IMR-90 (cell line): ENCODE measurements around the gene LRPPRC. TPM values are rescaled to one million over a fixed set of nuclear protein-coding genes. Genes with fewer than 3 reads are reported as not detected.

ENCODE experiments used
- ATAC-seq: fragments of 200-7000 bp; cut with Tn5 transposase; 2 replicates; pipeline ENCODE4 v1.9.1; 2020; ENCODE audit warnings: low read depth, mild to moderate bottlenecking, moderate library complexity
- BruUV-seq: library from RNA; stranded (reverse); fragments of 400-500 nt; replicated peaks from 2 replicates; lab custom pipeline; 2021; lab: Mats Ljungman, UMichigan
- CTCF ChIA-PET: fragments of 300-600 bp; formaldehyde crosslinking; extraction: SDS; loops from one replicate; lab custom pipeline; 2021; ENCODE audit warnings: antibody characterized with exemption; lab: Yijun Ruan, JAX
- POLR2A ChIA-PET: fragments of 300-600 bp; sonication (Branson Sonifier 250); formaldehyde crosslinking; loops from one replicate; lab custom pipeline; 2022; ENCODE audit warnings: antibody characterized with exemption; ENCODE audit not compliant: unreplicated experiment; lab: Charles Lee
- DNase-seq: peaks from one replicate; pipeline ENCODE4 v3.0.0; 2013
- H2AFZ ChIP-seq: replicated peaks from 2 replicates; pipeline ENCODE3; 2013; ENCODE audit warnings: low read length, mild to moderate bottlenecking; ENCODE audit not compliant: poor library complexity
- H2AK5ac ChIP-seq: 2 replicates; pipeline ENCODE4 v1.6.1; 2013; ENCODE audit warnings: low read depth, low read length, inconsistent platforms
- H2AK9ac ChIP-seq: replicated peaks from 2 replicates; pipeline ENCODE3; 2013; ENCODE audit warnings: mild to moderate bottlenecking, low read depth, low read length, moderate library complexity; ENCODE audit not compliant: poor library complexity
- H2BK120ac ChIP-seq: 2 replicates; pipeline ENCODE4 v1.6.1; 2013; ENCODE audit warnings: low read depth, low read length, inconsistent platforms
- H2BK15ac ChIP-seq: 3 replicates; pipeline ENCODE4 v1.6.1; 2013; ENCODE audit warnings: low read depth, low read length, inconsistent platforms
- H2BK20ac ChIP-seq: 2 replicates; pipeline ENCODE4 v1.6.1; 2013; ENCODE audit warnings: low read depth, mild to moderate bottlenecking, inconsistent platforms, low read length, moderate library complexity
- H2BK5ac ChIP-seq: 2 replicates; pipeline ENCODE4 v1.6.1; 2013; ENCODE audit warnings: mild to moderate bottlenecking, low read depth, low read length, inconsistent platforms; ENCODE audit not compliant: poor library complexity, severe bottlenecking
- H3K14ac ChIP-seq: replicated peaks from 2 replicates; pipeline ENCODE4 v1.6.1; 2013; ENCODE audit warnings: low read depth, low read length, inconsistent platforms
- H3K18ac ChIP-seq: 2 replicates; pipeline ENCODE4 v1.6.1; 2013; ENCODE audit warnings: low read depth, low read length, control low read depth
- H3K23ac ChIP-seq: 2 replicates; pipeline ENCODE4 v1.6.1; 2013; ENCODE audit warnings: low read depth, low read length, inconsistent platforms
- H3K27ac ChIP-seq: 2 replicates; pipeline ENCODE4 v1.5.1; 2013; ENCODE audit warnings: mild to moderate bottlenecking, control low read depth, low read length; ENCODE audit not compliant: insufficient read depth
- H3K27me3 ChIP-seq: 2 replicates; pipeline ENCODE4 v1.6.1; 2013; ENCODE audit warnings: low read length; ENCODE audit not compliant: control insufficient read depth, insufficient read depth
- H3K36me3 ChIP-seq: 2 replicates; pipeline ENCODE4 v1.6.1; 2013; ENCODE audit warnings: low read length, mixed read lengths; ENCODE audit not compliant: control insufficient read depth, insufficient read depth
- H3K4ac ChIP-seq: 2 replicates; pipeline ENCODE4 v1.6.1; 2013; ENCODE audit warnings: low read depth, low read length, inconsistent platforms
- H3K4me1 ChIP-seq: 2 replicates; pipeline ENCODE4 v1.6.1; 2013; ENCODE audit warnings: low read length, mixed read lengths; ENCODE audit not compliant: control insufficient read depth, insufficient read depth
- H3K4me2 ChIP-seq: 2 replicates; pipeline ENCODE4 v1.6.1; 2013; ENCODE audit warnings: low read depth, mild to moderate bottlenecking, control low read depth, low read length, moderate library complexity
- H3K4me3 ChIP-seq: 2 replicates; pipeline ENCODE4 v1.5.1; 2013; ENCODE audit warnings: low read depth, mild to moderate bottlenecking, control low read depth, low read length, moderate library complexity; ENCODE audit not compliant: insufficient read depth
- H3K56ac ChIP-seq: 2 replicates; pipeline ENCODE4 v1.6.1; 2013; ENCODE audit warnings: low read length, inconsistent platforms; ENCODE audit not compliant: insufficient read depth; ENCODE audit errors: extremely low read depth
- H3K79me1 ChIP-seq, 2 experiments: 2 replicates each; pipeline ENCODE4 v1.6.1; 2013; ENCODE audit warnings: low read length in 2 of 2, inconsistent platforms in 1 of 2, low read depth in 1 of 2
- H3K9ac ChIP-seq: 2 replicates; pipeline ENCODE4 v1.6.1; 2013; ENCODE audit warnings: low read depth, low read length, control low read depth
- H3K9me1 ChIP-seq: 2 replicates; pipeline ENCODE4 v1.6.1; 2013; ENCODE audit warnings: low read length, inconsistent platforms; ENCODE audit not compliant: insufficient read depth
- H3K9me3 ChIP-seq: 2 replicates; pipeline ENCODE4 v1.6.1; 2013; ENCODE audit warnings: low read length; ENCODE audit not compliant: control insufficient read depth, insufficient read depth
- H4K20me1 ChIP-seq: 2 replicates; pipeline ENCODE4 v1.6.1; 2013; ENCODE audit warnings: low read length, inconsistent platforms; ENCODE audit not compliant: insufficient read depth
- H4K5ac ChIP-seq: 2 replicates; pipeline ENCODE4 v1.6.1; 2013; ENCODE audit warnings: mild to moderate bottlenecking, low read depth, low read length, control low read depth
- H4K8ac ChIP-seq, 2 experiments: 2 replicates each; pipeline ENCODE4 v1.6.1; 2013; ENCODE audit warnings: low read depth in 2 of 2, low read length in 2 of 2, control low read depth in 1 of 2, inconsistent platforms in 1 of 2
- H4K91ac ChIP-seq: 2 replicates; pipeline ENCODE4 v1.6.1; 2013; ENCODE audit warnings: low read depth, low read length, inconsistent platforms; ENCODE audit not compliant: insufficient read depth
- SMC3 ChIP-seq: fragments of 150-350 bp; IDR thresholded peaks from 2 replicates; pipeline ENCODE4 v1.6.1; 2016; ENCODE audit warnings: low read depth, mild to moderate bottlenecking, antibody characterized with exemption, low read length, moderate library complexity
- WGBS, 2 experiments: methylation state at CpG; one replicate each; pipeline versions ENCODE4 v1.1.5 to v1.1.7; 2013; ENCODE audit warnings: missing lambda C conversion rate in 2 of 2; ENCODE audit not compliant: insufficient read length in 1 of 2; ENCODE audit errors: extremely low coverage in 2 of 2; 5-methylcytosine and 5-hydroxymethylcytosine counted together
- dilution Hi-C: fragments of 300-500 bp; cut with HindIII; formaldehyde crosslinking; loops from one replicate; pipeline ENCODE4 v1.14.3; 2018; ENCODE audit warnings: low sequenced_read_pairs; ENCODE audit not compliant: unreplicated experiment
- in situ Hi-C: fragments of 300-500 bp; cut with MboI; formaldehyde crosslinking; loops from 3 replicates; pipeline ENCODE4 v1.14.3; 2019; ENCODE audit warnings: low sequenced_read_pairs, inconsistent platforms, mixed read lengths
- intact Hi-C: fragments of 100-400 bp; cut with micrococcal nuclease; formaldehyde crosslinking; loops from 2 replicates; pipeline ENCODE4 v1.10.0; 2022
- polyA plus RNA-seq, 3 experiments: library from polyadenylated mRNA; depleted of rRNA; stranded (reverse); fragments of >200 nt; gene quantifications; 2 replicates each; pipeline ENCODE4 v1.2.3, GENCODE V29; 2012; ENCODE audit warnings: low replicate concordance in 1 of 3
- total RNA-seq: library from RNA; depleted of rRNA; stranded (reverse); fragments of >200 nt; gene quantifications from 2 replicates; pipeline ENCODE4 v1.2.3, GENCODE V29; 2012

Gene LRPPRC
- total and polyA plus RNA-seq, 2 of the 4 experiments (the other 2 are of a cell fraction) = 30.4 to 36.0 TPM

GRCh38 chr2:43944915-43945314 is 50.9 kb downstream of the LRPPRC start:
- Histone ChIP-seq H3K4ac (no peak overlapping the region), H3K9me3 (no peaks in the 10 kb centered on the region), H3K36me3 (peaks cover 16% of the 10 kb centered on the region), H3K27me3 (no peaks in the 10 kb centered on the region), H2BK120ac (no peak overlapping the region), H4K20me1 (no peaks in the 10 kb centered on the region), H3K9me1 (no peaks in the 10 kb centered on the region), H2BK5ac (no peak overlapping the region), H3K56ac (no peak overlapping the region), H3K9ac (no peak overlapping the region), H2BK20ac (no peak overlapping the region), H3K4me2 (no peak overlapping the region), H4K8ac (no peak overlapping the region), H3K79me1 (peaks cover 2 to 8% of the 10 kb centered on the region in 2 experiments; a peak in 3 of 4 replicates), H2AK5ac (no peak overlapping the region), H3K4me3 (no peak overlapping the region), H3K14ac (no peak overlapping the region), H2AK9ac (no peak overlapping the region), H3K18ac (no peak overlapping the region), H4K5ac (no peak overlapping the region), H2BK15ac (no peak overlapping the region), H3K27ac (no peak overlapping the region), H2AFZ (no peak overlapping the region), H3K23ac (no peak overlapping the region), H3K4me1 (0 out of 2 replicates have a peak, but pooled peaks cover 2% of the 10 kb centered on the region), H4K91ac (no peak overlapping the region)
- ATAC-seq = no peak
- BruUV-seq = no TSS peak
- dilution Hi-C loops = no loop called here
- ChIA-PET POLR2A (no interaction called here), CTCF (interaction anchor here (0.5 to 1.1 kb wide), 2 partner anchors 21 to 1741 kb away, joined by 3 to 5 read pairs; no protein-coding TSS in a partner anchor)
- in situ Hi-C loops = no loop called here
- DNase-seq = no peak
- WGBS, 2 experiments = no CpG with 5 or more reads among the region's 3 CpGs
- TF ChIP-seq SMC3 = no peak
- intact Hi-C loops = loop anchor here (5.0 kb wide), 3 partner anchors 32 to 333 kb away; no protein-coding TSS in a partner anchor
